GM20000 (cell line): Measurements from ENCODE around the gene SCAPER.
"Not testable (repeated sequence)": the region's sequence is repeated elsewhere in the genome, so short reads cannot be mapped to it uniquely, and the experiment has no call there.

Source experiments
- DNase-seq: peaks from one replicate; pipeline ENCODE4 v3.0.0; 2012; ENCODE audit warnings: low spot score
- CTCF ChIP-seq: IDR thresholded peaks from 2 replicates; pipeline ENCODE4 v1.5.1; 2012; ENCODE audit warnings: mild to moderate bottlenecking, control low read depth; ENCODE audit errors: extremely low read depth, missing control alignments

SCAPER gene

DNA sequence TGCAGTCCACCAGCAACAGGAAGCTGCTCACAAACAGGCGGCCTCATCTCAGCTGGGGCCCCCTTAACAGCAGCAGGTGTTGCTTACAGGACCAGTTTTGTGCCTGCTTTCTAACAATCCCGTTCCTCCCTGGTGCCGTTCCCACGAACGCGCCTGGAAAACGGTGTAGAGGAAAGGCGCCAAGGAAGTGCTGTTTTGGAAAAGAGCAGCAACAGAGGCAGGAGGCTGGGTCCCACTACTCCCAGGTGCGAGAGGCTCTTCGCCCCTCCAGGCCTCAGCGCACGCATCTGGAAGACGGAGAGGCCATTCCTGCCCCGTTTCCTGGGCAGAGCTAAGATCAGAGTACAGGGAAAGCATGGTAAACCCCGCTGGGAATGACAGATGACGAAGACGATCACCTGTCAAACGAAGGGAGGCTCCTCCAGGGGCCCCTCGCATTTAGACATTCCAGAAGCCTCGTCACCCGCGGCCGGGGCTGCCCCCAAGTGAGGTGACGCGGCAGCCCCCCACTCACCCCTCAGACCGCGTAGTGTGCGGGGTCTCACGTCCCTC is 603 bp downstream of the SCAPER start:
- no peak for TF ChIP-seq CTCF
- peak; percentile 53 for DNase-seq

GRCh38 chr15:76903251-76903681 is 1.9 kb downstream of the SCAPER start:
- DNase-seq, result peak; percentile 48
- TF ChIP-seq CTCF, result peak; percentile 26

GRCh38 chr15:76901965-76902364 is 3.2 kb downstream of the SCAPER start:
- no peak for DNase-seq
- no peak for TF ChIP-seq CTCF

DNA sequence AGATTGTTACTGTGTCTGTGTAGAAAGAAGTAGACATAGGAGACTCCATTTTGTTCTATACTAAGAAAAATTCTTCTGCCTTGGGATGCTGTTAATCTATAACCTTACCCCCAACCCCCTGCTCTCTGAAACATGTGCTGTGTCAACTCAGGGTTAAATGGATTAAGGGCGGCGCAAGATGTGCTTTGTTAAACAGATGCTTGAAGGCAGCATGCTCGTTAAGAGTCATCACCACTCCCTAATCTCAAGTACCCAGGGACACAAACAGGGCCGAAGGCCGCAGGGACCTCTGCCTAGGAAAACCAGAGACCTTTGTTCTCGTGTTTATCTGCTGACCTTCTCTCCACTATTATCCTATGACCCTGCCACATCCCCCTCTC is 5.2 kb downstream of the SCAPER start:
- DNase-seq, result not testable (repeated sequence)

DNA sequence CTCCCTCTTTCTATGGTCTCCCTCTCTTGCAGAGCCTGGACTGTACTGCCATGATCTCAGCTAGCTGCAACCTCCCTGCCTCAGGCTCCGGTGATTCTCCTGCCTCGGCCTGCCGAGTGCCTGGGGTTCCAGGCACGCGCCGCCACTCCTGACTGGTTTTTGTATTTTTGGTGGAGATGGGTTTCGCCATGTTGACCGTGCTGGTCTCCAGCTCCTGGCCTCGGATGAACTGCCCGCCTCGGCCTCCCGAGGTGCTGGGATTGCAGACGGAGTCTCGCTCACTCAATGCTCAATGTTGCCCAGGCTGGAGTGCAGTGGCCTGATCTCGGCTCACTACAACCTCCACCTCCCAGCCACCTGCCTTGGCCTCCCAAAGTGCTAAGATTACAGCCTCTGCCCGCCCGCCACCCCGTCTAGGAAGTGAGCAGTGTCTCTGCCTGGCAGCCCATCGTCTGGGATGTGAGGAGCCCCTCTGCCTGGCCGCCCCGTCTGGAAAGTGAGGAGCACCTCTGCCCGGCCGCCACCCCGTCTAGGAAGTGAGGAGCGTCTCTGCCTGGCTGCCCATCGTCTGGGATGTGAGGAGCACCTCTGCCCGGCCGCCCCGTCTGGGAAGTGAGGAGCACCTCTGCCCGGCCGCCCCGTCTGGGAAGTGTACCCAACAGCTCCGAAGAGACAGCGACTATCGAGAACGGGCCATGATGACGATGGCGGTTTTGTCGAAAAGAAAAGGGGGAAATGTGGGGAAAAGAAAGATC is 5.8 kb downstream of the SCAPER start:
- DNase-seq, result not testable (repeated sequence)

DNA sequence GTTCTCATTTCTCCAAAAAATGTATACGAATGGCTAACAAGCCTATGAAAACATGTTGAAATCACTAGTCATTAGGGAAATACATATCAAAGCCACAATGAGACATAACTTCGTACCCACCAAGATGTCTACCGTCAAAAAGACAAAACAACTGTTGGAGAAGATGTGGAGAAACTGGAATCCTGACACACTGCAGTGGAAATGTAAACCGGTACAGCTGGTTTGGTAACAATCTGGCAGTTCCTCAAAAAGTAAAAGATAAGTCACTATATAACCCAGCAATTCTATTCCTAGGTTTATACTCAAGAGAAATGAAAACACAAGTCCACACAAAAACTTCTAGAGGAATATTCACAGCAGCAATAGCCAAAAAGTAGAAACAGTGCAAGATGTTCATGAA is 7.0 kb downstream of the SCAPER start:
- no peak for DNase-seq

GRCh38 chr15:76894174-76894573 is 11.0 kb downstream of the SCAPER start:
- DNase-seq, result no peak
- TF ChIP-seq CTCF, result no peak

More for the DNA sequence above, 7.0 kb downstream of the SCAPER start:
- no peak for TF ChIP-seq CTCF

DNA sequence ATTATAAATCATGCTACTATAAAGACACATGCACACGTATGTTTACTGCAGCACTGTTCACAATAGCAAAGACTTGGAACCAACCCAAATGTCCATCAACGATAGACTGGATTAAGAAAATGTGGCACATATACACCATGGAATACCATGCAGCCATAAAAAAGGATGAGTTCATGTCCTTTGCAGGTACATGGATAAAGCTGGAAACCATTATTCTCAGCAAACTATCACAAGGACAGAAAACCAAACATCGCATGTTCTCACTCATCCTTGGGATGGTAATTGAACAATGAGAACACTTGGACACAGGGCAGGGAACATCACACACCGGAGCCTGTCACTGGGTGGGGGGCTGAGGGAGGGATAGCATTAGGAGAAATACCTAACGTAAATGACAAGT is 12.3 kb downstream of the SCAPER start:
- DNase-seq, result not testable (repeated sequence)

DNA sequence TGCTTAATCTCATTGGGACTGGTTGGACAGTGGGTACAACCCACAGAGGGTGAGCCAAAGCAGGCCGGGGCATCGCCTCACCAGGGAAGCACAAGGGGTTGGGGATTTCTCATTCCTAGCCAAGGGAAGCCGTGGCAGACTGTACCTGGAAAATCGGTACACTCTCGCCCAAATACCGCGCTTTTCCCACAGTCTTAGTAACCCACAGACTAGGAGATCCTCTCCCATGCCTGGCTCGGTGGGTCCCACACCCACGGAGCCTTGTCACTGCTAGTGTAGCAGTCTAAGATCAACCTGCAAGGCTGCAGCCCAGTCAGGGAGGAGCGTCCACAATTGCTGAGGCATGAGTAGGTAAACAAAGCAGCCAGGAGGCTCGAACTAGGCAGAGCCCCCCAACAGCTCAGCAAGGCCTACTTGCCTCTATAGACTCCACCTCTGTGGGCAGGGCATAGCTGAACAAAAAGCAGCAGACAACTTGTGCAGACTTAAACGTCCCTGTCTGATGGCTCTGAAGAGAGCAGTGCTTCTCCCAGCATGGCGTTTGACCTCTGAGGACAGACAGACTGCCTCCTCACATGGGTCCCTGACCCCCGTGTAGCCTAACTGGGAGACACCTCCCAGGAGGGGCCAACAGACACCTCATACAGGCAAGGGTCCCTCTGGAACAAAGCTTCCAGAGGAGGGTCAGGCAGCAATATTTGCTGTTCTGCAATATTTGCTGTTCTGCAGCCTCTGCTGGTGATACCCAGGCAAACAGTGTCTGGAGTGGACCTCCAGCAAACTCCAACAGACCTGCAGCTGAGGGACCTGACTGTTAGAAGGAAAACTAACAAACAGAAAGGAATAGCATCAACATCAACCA is 17.6 kb downstream of the SCAPER start:
- not testable (repeated sequence) for DNase-seq
